AG04450 (cell line): Measurements from ENCODE around the gene MAN1C1. TPM values are rescaled to one million over a fixed set of nuclear protein-coding genes. Genes with fewer than 3 reads are reported as not detected.

Source experiments
- CTCF ChIA-PET: fragments of 300-600, 350-600 bp; formaldehyde crosslinking; extraction: SDS; loops from one replicate; lab custom pipeline; 2022; ENCODE audit warnings: antibody characterized with exemption, inconsistent platforms; lab: Charles Lee
- POLR2A ChIA-PET: fragments of 350-600 bp; formaldehyde crosslinking; extraction: SDS; loops from one replicate; lab custom pipeline; 2021; ENCODE audit warnings: antibody characterized with exemption, inconsistent platforms; lab: Yijun Ruan, JAX
- DNase-seq: peaks from one replicate; pipeline ENCODE4 v3.0.0-alpha.2; 2011; ENCODE audit warnings: low read depth, low spot score
- H3K27ac ChIP-seq: one replicate; pipeline ENCODE4 v1.5.1; 2012; ENCODE audit warnings: low read depth, low read length, control low read depth
- H3K27me3 ChIP-seq: one replicate; pipeline ENCODE4 v1.6.0; 2012; ENCODE audit warnings: low read length; ENCODE audit not compliant: control insufficient read depth, insufficient read depth
- H3K4me3 ChIP-seq: 2 replicates; pipeline ENCODE4 v1.5.1; 2011; ENCODE audit warnings: mild to moderate bottlenecking, low read depth, low read length, control low read depth
- H3K9me3 ChIP-seq: 2 replicates; pipeline ENCODE4 v1.5.1; 2012; ENCODE audit warnings: low read length; ENCODE audit not compliant: control insufficient read depth, insufficient read depth
- polyA plus RNA-seq: library from polyadenylated mRNA; depleted of rRNA; stranded (reverse); fragments of >200 nt; gene quantifications from 2 replicates; pipeline ENCODE4 v1.2.3, GENCODE V29; 2011
- TF ChIP-seq, protein P1 (sequence below): IDR thresholded peaks from 2 replicates; pipeline ENCODE4 v1.5.1; 2011; ENCODE audit warnings: low read depth, low read length, control low read depth, inconsistent platforms

MAN1C1 gene
- polyA plus RNA-seq, 1 experiment, result 16.9 TPM

DNA sequence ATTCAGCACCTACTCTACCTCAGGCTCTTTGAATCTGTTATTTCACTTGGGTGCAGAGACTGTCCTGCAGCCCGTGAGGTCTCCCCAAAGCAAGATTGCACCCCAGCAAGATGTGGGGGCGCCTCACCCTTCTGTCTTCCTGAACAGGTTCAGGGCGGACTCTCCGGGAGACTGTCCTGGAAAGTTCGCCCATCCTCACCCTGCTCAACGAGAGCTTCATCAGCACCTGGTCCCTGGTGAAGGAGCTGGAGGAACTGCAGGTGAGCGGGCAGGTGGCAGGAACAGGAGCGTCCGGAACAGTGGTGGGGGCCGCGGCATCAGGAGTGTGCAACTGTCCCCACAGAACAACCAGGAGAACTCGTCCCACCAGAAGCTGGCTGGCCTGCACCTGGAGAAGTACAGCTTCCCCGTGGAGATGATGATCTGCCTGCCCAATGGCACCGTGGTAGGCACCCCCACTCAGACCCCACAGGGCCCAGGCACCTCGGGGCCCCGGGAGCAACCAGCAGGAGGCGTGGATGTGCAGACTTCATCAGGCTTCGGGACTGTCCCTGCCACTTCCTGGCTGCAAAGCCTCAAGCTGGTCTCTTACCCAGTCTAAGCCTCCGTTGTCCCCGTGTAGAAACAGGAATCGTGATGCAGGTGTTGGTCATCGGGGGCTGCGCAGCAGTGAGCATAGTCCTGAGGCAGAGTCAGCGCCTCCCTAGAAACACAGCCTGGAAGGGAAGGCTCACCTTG lies 197.3 kb downstream of the MAN1C1 start:
- DNase-seq, result no peak
- Histone ChIP-seq H3K27me3 (no peaks in the 10 kb centered on the region), H3K4me3 (no peak overlapping the region), H3K9me3 (no peaks in the 10 kb centered on the region; the same call in 1 of the 2 replicates), H3K27ac (no peak overlapping the region)
- POLR2A ChIA-PET, result no interaction called here
- TF ChIP-seq, protein P1, sequence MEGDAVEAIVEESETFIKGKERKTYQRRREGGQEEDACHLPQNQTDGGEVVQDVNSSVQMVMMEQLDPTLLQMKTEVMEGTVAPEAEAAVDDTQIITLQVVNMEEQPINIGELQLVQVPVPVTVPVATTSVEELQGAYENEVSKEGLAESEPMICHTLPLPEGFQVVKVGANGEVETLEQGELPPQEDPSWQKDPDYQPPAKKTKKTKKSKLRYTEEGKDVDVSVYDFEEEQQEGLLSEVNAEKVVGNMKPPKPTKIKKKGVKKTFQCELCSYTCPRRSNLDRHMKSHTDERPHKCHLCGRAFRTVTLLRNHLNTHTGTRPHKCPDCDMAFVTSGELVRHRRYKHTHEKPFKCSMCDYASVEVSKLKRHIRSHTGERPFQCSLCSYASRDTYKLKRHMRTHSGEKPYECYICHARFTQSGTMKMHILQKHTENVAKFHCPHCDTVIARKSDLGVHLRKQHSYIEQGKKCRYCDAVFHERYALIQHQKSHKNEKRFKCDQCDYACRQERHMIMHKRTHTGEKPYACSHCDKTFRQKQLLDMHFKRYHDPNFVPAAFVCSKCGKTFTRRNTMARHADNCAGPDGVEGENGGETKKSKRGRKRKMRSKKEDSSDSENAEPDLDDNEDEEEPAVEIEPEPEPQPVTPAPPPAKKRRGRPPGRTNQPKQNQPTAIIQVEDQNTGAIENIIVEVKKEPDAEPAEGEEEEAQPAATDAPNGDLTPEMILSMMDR, result no peak
- CTCF ChIA-PET, result no interaction called here

DNA sequence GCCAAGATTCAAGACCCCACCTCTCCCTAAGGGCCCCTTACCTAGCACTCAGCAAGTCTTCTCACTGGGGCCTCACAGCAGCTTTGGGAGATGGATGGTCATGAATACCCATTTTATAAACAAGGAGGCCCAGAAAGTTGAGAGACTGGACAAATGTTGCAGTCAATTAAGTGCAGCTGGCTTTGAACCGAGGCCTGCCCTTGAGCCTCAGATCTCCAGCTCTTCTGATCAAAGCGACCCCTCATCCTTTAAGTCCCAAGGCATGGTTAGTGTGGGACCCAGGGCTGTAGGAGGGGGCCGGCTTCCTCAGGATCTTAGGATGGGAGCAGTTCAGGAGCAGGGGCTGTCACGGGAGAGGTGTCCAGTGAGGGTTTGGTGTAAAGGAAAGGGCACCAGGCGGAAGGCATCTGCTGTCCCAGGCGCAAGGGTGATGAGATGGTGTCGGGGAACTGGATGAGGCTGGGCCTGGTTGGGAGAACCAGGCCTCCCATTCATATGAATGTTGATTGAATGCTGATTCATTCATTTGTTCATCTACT lies 198.0 kb downstream of the MAN1C1 start:
- no peaks in the 10 kb centered on the region for H3K27me3 ChIP-seq
- ChIA-PET POLR2A (no interaction called here), CTCF (no interaction called here)
- H3K27ac ChIP-seq, result no peak overlapping the region
- H3K9me3 ChIP-seq, result no peaks in the 10 kb centered on the region; the same call in 1 of the 2 replicates
- H3K4me3 ChIP-seq, result no peak overlapping the region
- TF ChIP-seq, protein P1, result no peak
- DNase-seq, result no peak

DNA sequence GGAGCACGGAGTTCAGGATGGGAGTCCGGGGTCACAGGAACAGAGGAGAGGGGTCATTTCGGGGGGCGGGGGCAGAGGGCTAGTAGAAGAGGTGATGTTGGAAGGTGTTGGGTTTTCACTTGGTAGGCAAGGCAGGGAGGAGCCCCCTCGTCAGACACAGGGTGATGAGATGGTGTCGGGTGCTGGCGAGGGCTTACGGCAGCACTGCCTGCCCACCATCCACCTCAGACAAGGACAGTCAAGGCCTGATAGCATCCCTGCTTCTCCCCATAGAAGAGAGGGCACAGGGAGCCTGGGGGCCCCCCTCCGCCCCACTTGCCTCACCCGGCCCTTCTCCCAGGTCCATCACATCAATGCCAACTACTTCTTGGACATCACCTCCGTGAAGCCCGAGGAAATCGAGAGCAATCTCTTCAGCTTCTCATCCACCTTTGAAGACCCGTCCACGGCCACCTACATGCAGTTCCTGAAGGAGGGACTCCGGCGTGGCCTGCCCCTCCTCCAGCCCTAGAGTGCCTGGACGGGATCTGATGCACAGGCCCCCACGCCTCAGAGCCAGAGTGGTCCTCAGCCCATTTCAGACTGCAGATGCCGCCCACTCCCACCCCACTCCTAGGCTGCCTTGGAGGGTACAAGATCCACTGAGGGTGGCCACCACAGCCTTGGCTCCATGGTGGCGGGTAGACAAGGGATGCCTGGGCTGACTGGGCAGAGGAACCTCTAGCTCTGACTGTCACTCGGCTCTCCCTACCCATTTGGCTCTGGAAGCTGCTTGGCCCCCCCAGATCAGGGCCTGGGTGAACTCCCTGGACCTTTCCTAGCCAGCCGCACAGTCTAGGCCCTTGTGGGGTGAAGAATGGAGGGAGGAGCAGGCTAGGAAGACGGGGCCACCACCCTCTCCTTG lies 198.9 kb downstream of the MAN1C1 start:
- Histone ChIP-seq H3K4me3 (no peak overlapping the region), H3K27ac (no peak overlapping the region), H3K27me3 (no peaks in the 10 kb centered on the region), H3K9me3 (no peaks in the 10 kb centered on the region; the same call in 1 of the 2 replicates)
- TF ChIP-seq, protein P1, result no peak
- ChIA-PET CTCF (no interaction called here), POLR2A (interaction anchor here (0.7 kb wide), 1 partner anchor 28 kb away, joined by 4 read pairs; no protein-coding TSS in a partner anchor)
- DNase-seq, result no peak

DNA sequence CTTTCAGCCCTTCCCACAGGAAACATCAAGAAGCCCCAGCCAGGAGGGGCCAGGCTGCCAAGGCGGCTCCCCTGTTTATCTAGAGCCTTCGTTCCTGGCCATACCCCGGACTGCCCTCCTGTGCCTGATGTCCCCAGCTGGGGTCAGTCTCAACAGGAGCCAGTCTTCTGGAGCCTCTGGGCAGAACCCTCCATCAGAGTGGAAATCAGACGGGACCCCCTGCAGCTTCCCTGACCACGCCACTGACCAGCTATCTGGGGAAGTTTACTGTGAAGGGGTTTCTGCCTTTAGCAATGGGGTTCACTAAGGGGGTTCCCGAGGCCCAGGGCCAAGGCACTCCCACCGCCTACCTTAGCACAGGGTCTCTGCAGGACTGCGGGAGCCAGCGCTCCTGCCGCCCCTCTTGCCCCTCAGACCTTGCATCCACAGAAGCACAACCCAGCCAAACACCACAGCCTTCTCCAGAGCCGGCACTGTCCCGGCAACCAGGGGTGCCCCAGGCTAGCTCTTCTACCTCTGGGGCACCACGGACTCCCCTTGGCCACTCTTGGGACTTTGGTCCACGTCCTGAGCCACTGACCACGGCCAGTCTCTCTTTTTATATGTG lies 199.6 kb downstream of the MAN1C1 start:
- POLR2A ChIA-PET, result interaction anchor here (0.7 kb wide), 1 partner anchor 29 kb away, joined by 4 read pairs; no protein-coding TSS in a partner anchor
- Histone ChIP-seq H3K9me3 (no peaks in the 10 kb centered on the region; the same call in 1 of the 2 replicates), H3K4me3 (no peak overlapping the region), H3K27ac (no peak overlapping the region), H3K27me3 (no peaks in the 10 kb centered on the region)
- no peak for DNase-seq
- TF ChIP-seq, protein P1, result no peak
- CTCF ChIA-PET, result no interaction called here
